HepG2 (cell line): ENCODE measurements around the gene DPM2. TPM values are rescaled to one million over a fixed set of nuclear protein-coding genes. Genes with fewer than 3 reads are reported as not detected.

ENCODE experiments used
- AGO1 ChIP-seq: fragments of 200-400 bp; formaldehyde crosslinking; IDR thresholded peaks from 2 replicates; pipeline ENCODE4 v1.6.1; 2017; ENCODE audit warnings: mild to moderate bottlenecking, low read depth, low read length, moderate library complexity; ENCODE audit not compliant: poor library complexity, severe bottlenecking
- ATM ChIP-seq: fragments of 450-650 bp; IDR thresholded peaks from 2 replicates; pipeline ENCODE4 v1.7.1; 2017; ENCODE audit warnings: mild to moderate bottlenecking, borderline replicate concordance
- GLI4 ChIP-seq: sonication (generic); formaldehyde crosslinking; IDR thresholded peaks from 2 replicates; pipeline ENCODE4 v1.5.1; 2020; ENCODE audit warnings: missing genetic modification reagents, mild to moderate bottlenecking, moderate library complexity, borderline replicate concordance
- HDAC1 ChIP-seq: sonication (generic); formaldehyde crosslinking; IDR thresholded peaks from 2 replicates; pipeline ENCODE4 v1.5.1; 2020; ENCODE audit warnings: mild to moderate bottlenecking, missing genetic modification reagents
- HOXA3 ChIP-seq: sonication (generic); formaldehyde crosslinking; IDR thresholded peaks from 2 replicates; pipeline ENCODE4 v1.5.0; 2020; ENCODE audit warnings: missing genetic modification reagents
- MXI1 ChIP-seq: IDR thresholded peaks from 3 replicates; pipeline ENCODE4 v1.6.1; 2012; ENCODE audit warnings: low read depth, low read length, inconsistent platforms, borderline replicate concordance
- PAF1 ChIP-seq: IDR thresholded peaks from 2 replicates; pipeline ENCODE4 v1.6.1; 2016; ENCODE audit warnings: missing genetic modification reagents, missing compliant biosample characterization
- RFX3 ChIP-seq: IDR thresholded peaks from 2 replicates; pipeline ENCODE4 v1.6.1; 2016; ENCODE audit warnings: missing biosample characterization, missing genetic modification reagents
- SAP130 ChIP-seq: IDR thresholded peaks from 2 replicates; pipeline ENCODE4 v1.6.1; 2016; ENCODE audit warnings: low read depth
- THAP11 ChIP-seq: IDR thresholded peaks from 2 replicates; pipeline ENCODE4 v1.6.1; 2016; ENCODE audit warnings: missing biosample characterization, missing genetic modification reagents
- ZBTB7B ChIP-seq: sonication (generic); formaldehyde crosslinking; IDR thresholded peaks from 2 replicates; pipeline ENCODE4 v1.4.0; 2020; ENCODE audit warnings: missing genetic modification reagents
- ZFP41 ChIP-seq: sonication (generic); formaldehyde crosslinking; IDR thresholded peaks from 2 replicates; pipeline ENCODE4 v1.4.0; 2020; ENCODE audit warnings: mild to moderate bottlenecking, missing genetic modification reagents, borderline replicate concordance
- ZMAT3 ChIP-seq: sonication (generic); formaldehyde crosslinking; conservative IDR thresholded peaks from 2 replicates; pipeline ENCODE4 v1.7.0; 2021; ENCODE audit warnings: missing genetic modification reagents
- ZNF225 ChIP-seq: sonication (generic); formaldehyde crosslinking; IDR thresholded peaks from 2 replicates; pipeline ENCODE4 v1.4.0; 2020; ENCODE audit warnings: mild to moderate bottlenecking, missing genetic modification reagents
- ZNF350 ChIP-seq: sonication (generic); formaldehyde crosslinking; IDR thresholded peaks from 2 replicates; pipeline ENCODE4 v1.4.0; 2020; ENCODE audit warnings: mild to moderate bottlenecking, low read depth, missing genetic modification reagents, borderline replicate concordance
- ZNF414 ChIP-seq: sonication (generic); formaldehyde crosslinking; IDR thresholded peaks from 2 replicates; pipeline ENCODE4 v1.5.0; 2020; ENCODE audit warnings: missing genetic modification reagents
- ZNF574 ChIP-seq: sonication (generic); formaldehyde crosslinking; IDR thresholded peaks from 2 replicates; pipeline ENCODE4 v1.4.0; 2020; ENCODE audit warnings: missing genetic modification reagents
- ZNF598 ChIP-seq: sonication (generic); formaldehyde crosslinking; IDR thresholded peaks from 2 replicates; pipeline ENCODE4 v1.5.1; 2020; ENCODE audit warnings: mild to moderate bottlenecking, missing genetic modification reagents, borderline replicate concordance
- ZNF629 ChIP-seq: sonication (generic); formaldehyde crosslinking; conservative IDR thresholded peaks from 2 replicates; pipeline ENCODE4 v1.5.0; 2020; ENCODE audit warnings: missing genetic modification reagents
- polyA plus RNA-seq, 8 experiments: library from polyadenylated mRNA; depleted of rRNA in 3 of 8; stranded (reverse) in 7 of 8; unstranded in 1 of 8; fragments of >200 nt; fragmentation: Illumina TruSeq in 4 of 8; extraction: Trizol in 4 of 8; gene quantifications; 2 replicates each; pipeline versions ENCODE4 v1.2.1 to v1.2.3, GENCODE V29; 2011 to 2016; ENCODE audit warnings: low read depth in 4 of 8, missing spikeins in 1 of 8, mixed read lengths in 1 of 8; ENCODE audit not compliant: insufficient read depth in 1 of 8
- total RNA-seq, 5 experiments: library from RNA; depleted of rRNA; stranded (reverse); fragments of >200 nt; fragmentation: Illumina TruSeq; extraction: Trizol; gene quantifications; 2 replicates each; pipeline ENCODE4 v1.2.3, GENCODE V29; 2016; ENCODE audit warnings: low read depth in 1 of 5
- TF ChIP-seq, protein P1 (sequence below): sonication (generic); formaldehyde crosslinking; IDR thresholded peaks from 2 replicates; pipeline ENCODE4 v1.5.1; 2020; ENCODE audit warnings: mild to moderate bottlenecking, missing genetic modification reagents, moderate library complexity
- TF ChIP-seq, protein P2 (sequence below): sonication (generic); formaldehyde crosslinking; conservative IDR thresholded peaks from 2 replicates; pipeline ENCODE4 v1.8.0; 2022; ENCODE audit warnings: mild to moderate bottlenecking, moderate library complexity, missing genetic modification reagents
- TF ChIP-seq, protein P3 (sequence below): IDR thresholded peaks from 2 replicates; pipeline ENCODE4 v1.6.1; 2012; ENCODE audit warnings: inconsistent platforms

The DPM2 gene
- total and polyA plus RNA-seq, 2 of the 13 experiments (the other 11 are each of a cell fraction or from before 2014, with no cell fraction given), result 24.8 to 35.3 TPM

GRCh38 chr9:127899128-127899943, 38.3 kb downstream of the DPM2 start, which contains the start of gene ST6GALNAC6 (continued):
- TF ChIP-seq, protein P1, sequence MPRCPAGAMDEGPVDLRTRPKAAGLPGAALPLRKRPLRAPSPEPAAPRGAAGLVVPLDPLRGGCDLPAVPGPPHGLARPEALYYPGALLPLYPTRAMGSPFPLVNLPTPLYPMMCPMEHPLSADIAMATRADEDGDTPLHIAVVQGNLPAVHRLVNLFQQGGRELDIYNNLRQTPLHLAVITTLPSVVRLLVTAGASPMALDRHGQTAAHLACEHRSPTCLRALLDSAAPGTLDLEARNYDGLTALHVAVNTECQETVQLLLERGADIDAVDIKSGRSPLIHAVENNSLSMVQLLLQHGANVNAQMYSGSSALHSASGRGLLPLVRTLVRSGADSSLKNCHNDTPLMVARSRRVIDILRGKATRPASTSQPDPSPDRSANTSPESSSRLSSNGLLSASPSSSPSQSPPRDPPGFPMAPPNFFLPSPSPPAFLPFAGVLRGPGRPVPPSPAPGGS (CRISPR knock-in tag), result 0 out of 2 replicates have a peak, but pooled peaks have one; percentile 36
- TF ChIP-seq ZNF598 (0 out of 2 replicates have a peak, but pooled peaks have one; percentile 18), SAP130 (CRISPR knock-in tag) (peak; percentile 39; the same call in 1 of the 2 replicates), ZMAT3 (CRISPR knock-in tag) (peak; percentile 68; the same call in 1 of the 2 replicates), ZNF225 (CRISPR knock-in tag) (no peak; the same call in 1 of the 2 replicates), ZNF629 (CRISPR knock-in tag) (0 out of 2 replicates have a peak, but pooled peaks have one; percentile 4), HDAC1 (no peak), AGO1 (peak; percentile 36), ZBTB7B (CRISPR knock-in tag) (peak; percentile 78), ZNF574 (CRISPR knock-in tag) (no peak), ZFP41 (CRISPR knock-in tag) (no peak), ZNF350 (CRISPR knock-in tag) (0 out of 2 replicates have a peak, but pooled peaks have one; percentile 11), MXI1 (peak; percentile 72; the same call in 1 of the 3 replicates), ATM (no peak), ZNF414 (CRISPR knock-in tag) (0 out of 2 replicates have a peak, but pooled peaks have one; percentile 34), GLI4 (CRISPR knock-in tag) (0 out of 2 replicates have a peak, but pooled peaks have one; percentile 18), THAP11 (CRISPR knock-in tag) (peak; percentile 53; the same call in 1 of the 2 replicates), HOXA3 (CRISPR knock-in tag) (peak; percentile 25; the same call in 1 of the 2 replicates), RFX3 (no peak), PAF1 (CRISPR knock-in tag) (no peak)
- TF ChIP-seq, protein P2, sequence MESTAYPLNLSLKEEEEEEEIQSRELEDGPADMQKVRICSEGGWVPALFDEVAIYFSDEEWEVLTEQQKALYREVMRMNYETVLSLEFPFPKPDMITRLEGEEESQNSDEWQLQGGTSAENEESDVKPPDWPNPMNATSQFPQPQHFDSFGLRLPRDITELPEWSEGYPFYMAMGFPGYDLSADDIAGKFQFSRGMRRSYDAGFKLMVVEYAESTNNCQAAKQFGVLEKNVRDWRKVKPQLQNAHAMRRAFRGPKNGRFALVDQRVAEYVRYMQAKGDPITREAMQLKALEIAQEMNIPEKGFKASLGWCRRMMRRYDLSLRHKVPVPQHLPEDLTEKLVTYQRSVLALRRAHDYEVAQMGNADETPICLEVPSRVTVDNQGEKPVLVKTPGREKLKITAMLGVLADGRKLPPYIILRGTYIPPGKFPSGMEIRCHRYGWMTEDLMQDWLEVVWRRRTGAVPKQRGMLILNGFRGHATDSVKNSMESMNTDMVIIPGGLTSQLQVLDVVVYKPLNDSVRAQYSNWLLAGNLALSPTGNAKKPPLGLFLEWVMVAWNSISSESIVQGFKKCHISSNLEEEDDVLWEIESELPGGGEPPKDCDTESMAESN, result 0 out of 2 replicates have a peak, but pooled peaks have one; percentile 14
- TF ChIP-seq, protein P3, sequence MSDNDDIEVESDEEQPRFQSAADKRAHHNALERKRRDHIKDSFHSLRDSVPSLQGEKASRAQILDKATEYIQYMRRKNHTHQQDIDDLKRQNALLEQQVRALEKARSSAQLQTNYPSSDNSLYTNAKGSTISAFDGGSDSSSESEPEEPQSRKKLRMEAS, result peak; percentile 39; the same call in 1 of the 2 replicates
